Activated CD8-positive, alpha-beta memory T cell treated with anti-CD3 and anti-CD28 coated beads, Interleukin-2, amount 50 U/mL, for 1 hour (primary cell): ENCODE measurements around the gene CNMD.

ENCODE experiments used
- DNase-seq: peaks from one replicate; pipeline ENCODE4 v3.0.0-alpha.2; 2020; ENCODE audit errors: extremely low read depth

Gene CNMD

GRCh38 chr13:52739468-52740071, at the start of gene CNMD:
Gene CNMD, minus strand, starts transcription at chr13:52739820. Its CDS starts 119 bp downstream, at chr13:52739701.
- DNase-seq = no peak

GRCh38 chr13:52788011-52788410, 48.4 kb upstream of the CNMD start:
- no peak for DNase-seq

GRCh38 chr13:52787235-52787634, 47.6 kb upstream of the CNMD start:
- DNase-seq = no peak

GRCh38 chr13:52786766-52787165, 47.1 kb upstream of the CNMD start:
- no peak for DNase-seq

- no peak for DNase-seq
Measured at GRCh38 chr13:52785739-52786138, 46.1 kb upstream of the CNMD start.

- DNase-seq = no peak
Measured at GRCh38 chr13:52784591-52785340, 45.1 kb upstream of the CNMD start.

- DNase-seq = no peak
Measured at GRCh38 chr13:52783943-52784342, 44.3 kb upstream of the CNMD start.

GRCh38 chr13:52782471-52783448, 43.1 kb upstream of the CNMD start:
- DNase-seq = no peak

- DNase-seq = no peak
Measured at GRCh38 chr13:52780611-52781010, 41.0 kb upstream of the CNMD start.

- no peak for DNase-seq
Measured at GRCh38 chr13:52780092-52780491, 40.5 kb upstream of the CNMD start.

GRCh38 chr13:52779103-52779502, 39.5 kb upstream of the CNMD start:
- no peak for DNase-seq

GRCh38 chr13:52776726-52777125, 37.1 kb upstream of the CNMD start:
- DNase-seq = no peak

- no peak for DNase-seq
Measured at GRCh38 chr13:52775511-52775910, 35.9 kb upstream of the CNMD start.

- no peak for DNase-seq
Measured at GRCh38 chr13:52767949-52768516, 28.4 kb upstream of the CNMD start.

GRCh38 chr13:52765611-52766390, 26.2 kb upstream of the CNMD start:
- DNase-seq = no peak

- no peak for DNase-seq
Measured at GRCh38 chr13:52760077-52760476, 20.5 kb upstream of the CNMD start.

GRCh38 chr13:52758114-52758513, 18.5 kb upstream of the CNMD start:
- DNase-seq = no peak

- DNase-seq = no peak
Measured at GRCh38 chr13:52751196-52751595, 11.6 kb upstream of the CNMD start.

- DNase-seq = no peak
Measured at GRCh38 chr13:52750713-52751112, 11.1 kb upstream of the CNMD start.

- DNase-seq = no peak
Measured at GRCh38 chr13:52749419-52749818, 9.8 kb upstream of the CNMD start.

- no peak for DNase-seq
Measured at GRCh38 chr13:52746141-52746540, 6.5 kb upstream of the CNMD start.
